SK-N-MC (cell line): ENCODE data around the gene USH2A.

Experiments
- EZH2 ChIP-seq: fragments of 200-600 bp; sonication (generic); IDR thresholded peaks from one replicate; pipeline ENCODE4 v1.6.1; 2017; ENCODE audit warnings: antibody characterized with exemption
- FOXP2 ChIP-seq: optimal IDR thresholded peaks from 2 replicates; pipeline ENCODE3; 2011; ENCODE audit warnings: mild to moderate bottlenecking, moderate library complexity; ENCODE audit not compliant: insufficient read depth; ENCODE audit errors: extremely low read length, control extremely low read depth
- POLR2AphosphoS5 ChIP-seq: IDR thresholded peaks from 2 replicates; pipeline ENCODE4 v1.6.1; 2012; ENCODE audit warnings: mild to moderate bottlenecking, low read depth, low read length, borderline replicate concordance

GRCh38 chr1:215681041-215681440, 742.2 kb downstream of the USH2A start:
- TF ChIP-seq EZH2 (no peak), POLR2AphosphoS5 (no peak), FOXP2 (no peak)
